Measurements from ENCODE around the gene PRDM8.

PRDM8 gene

DNA sequence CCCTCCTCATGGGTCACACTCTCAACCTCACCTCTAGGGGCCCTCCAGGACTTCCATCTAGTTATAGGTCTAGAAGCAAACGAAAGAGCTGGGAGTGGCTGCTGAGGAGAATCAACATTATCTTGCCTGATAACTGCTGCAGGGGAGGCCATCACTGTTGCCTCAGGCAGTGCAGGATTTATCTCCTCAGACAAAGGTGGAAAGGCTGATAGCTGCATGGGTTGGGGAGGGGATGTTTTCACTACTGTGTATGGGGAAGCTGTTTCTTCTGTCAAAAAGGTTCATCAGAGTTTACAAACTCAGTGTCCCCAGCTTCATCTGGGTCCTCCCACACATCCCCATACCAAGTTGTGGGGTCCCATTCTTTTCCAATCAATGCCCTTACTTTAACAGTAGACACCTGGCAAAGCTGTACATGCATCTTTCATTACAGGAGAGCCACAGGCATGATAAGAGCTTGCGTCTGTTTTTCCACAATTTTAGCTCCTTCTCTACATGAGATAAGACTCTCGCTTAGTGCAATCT is 17.6 kb upstream of the PRDM8 start:
- H3K27me3 Mint-ChIP-seq (ENCODE audit: low read depth, poor library complexity): peaks cover 59% of the 10 kb centered on the region

DNA sequence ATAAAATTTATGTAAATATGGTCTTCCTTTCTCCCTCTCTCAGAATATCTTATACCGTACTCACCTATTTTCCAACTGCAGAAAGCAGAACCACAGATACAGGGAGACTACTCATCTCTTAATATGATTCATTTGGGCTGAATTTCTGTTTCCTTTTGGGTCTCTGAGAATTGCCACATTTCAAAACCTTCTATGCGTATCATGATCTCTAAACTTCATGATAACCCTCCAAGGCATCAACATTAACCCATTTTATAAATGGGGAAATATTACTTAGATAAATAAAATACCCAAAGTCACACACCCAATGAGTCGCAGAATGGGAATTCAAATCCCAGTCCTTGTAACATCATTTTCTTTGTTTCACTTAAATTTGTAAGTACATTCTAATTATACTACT is 16.6 kb upstream of the PRDM8 start:
- Mint-ChIP-seq H3K27me3 (ENCODE audit: low read depth, poor library complexity) (peaks cover 61% of the 10 kb centered on the region), H3K9me3 (peaks cover 18% of the 10 kb centered on the region), H3K36me3 (ENCODE audit: low read depth) (no peaks in the 10 kb centered on the region), H3K27ac (no peak overlapping the region), H3K4me1 (peaks cover 16% of the 10 kb centered on the region), H3K4me3 (no peak overlapping the region)
- no peak for DNase-seq
- TF ChIP-seq, protein P1, sequence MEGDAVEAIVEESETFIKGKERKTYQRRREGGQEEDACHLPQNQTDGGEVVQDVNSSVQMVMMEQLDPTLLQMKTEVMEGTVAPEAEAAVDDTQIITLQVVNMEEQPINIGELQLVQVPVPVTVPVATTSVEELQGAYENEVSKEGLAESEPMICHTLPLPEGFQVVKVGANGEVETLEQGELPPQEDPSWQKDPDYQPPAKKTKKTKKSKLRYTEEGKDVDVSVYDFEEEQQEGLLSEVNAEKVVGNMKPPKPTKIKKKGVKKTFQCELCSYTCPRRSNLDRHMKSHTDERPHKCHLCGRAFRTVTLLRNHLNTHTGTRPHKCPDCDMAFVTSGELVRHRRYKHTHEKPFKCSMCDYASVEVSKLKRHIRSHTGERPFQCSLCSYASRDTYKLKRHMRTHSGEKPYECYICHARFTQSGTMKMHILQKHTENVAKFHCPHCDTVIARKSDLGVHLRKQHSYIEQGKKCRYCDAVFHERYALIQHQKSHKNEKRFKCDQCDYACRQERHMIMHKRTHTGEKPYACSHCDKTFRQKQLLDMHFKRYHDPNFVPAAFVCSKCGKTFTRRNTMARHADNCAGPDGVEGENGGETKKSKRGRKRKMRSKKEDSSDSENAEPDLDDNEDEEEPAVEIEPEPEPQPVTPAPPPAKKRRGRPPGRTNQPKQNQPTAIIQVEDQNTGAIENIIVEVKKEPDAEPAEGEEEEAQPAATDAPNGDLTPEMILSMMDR (IDR thresholded peaks at IDR 0.05): no peak

More for the DNA sequence above, 17.6 kb upstream of the PRDM8 start:
- TF ChIP-seq, protein P1 (IDR thresholded peaks at IDR 0.05): no peak
- Mint-ChIP-seq H3K27ac (no peak overlapping the region), H3K4me1 (peaks cover 6% of the 10 kb centered on the region), H3K9me3 (peaks cover 18% of the 10 kb centered on the region), H3K4me3 (no peak overlapping the region), H3K36me3 (ENCODE audit: low read depth) (no peaks in the 10 kb centered on the region)
- no peak for DNase-seq

DNA sequence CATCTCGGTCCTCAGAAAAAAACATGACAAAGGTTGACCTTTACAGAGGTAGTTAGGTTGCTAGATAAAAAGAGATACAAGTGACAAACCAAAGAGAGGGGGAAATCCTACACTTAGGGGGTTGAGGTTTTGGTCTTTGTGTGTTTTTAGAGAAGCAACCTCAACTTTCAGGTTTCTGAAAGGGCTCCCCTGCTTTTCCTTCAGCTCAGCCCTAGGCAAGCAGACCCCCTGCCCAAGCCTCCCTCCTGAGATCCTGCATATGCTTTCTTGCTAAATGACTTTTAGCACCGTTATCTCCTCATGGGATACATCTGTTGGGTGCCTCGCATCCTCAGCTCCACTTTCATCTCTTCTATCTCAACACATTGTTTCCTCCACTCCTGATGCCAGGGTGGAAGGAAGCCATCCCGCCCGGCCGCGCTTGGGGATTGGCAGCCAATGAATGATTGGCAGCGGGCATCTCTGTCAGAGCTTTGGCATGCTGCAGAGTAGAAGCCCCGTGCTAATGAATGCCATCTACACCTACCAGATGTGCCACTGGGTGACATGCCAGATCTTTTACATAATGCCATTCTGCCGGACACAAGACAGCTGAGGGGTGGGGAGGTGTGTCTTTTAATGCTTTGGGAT is 15.0 kb upstream of the PRDM8 start:
- peaks cover 27% of the 10 kb centered on the region for H3K4me1 Mint-ChIP-seq
- peaks cover 18% of the 10 kb centered on the region for H3K9me3 Mint-ChIP-seq
- TF ChIP-seq, protein P1 (IDR thresholded peaks at IDR 0.05): no peak
- H3K4me3 Mint-ChIP-seq: no peak overlapping the region
- H3K36me3 Mint-ChIP-seq (ENCODE audit: low read depth): no peaks in the 10 kb centered on the region
- no peak overlapping the region for H3K27ac Mint-ChIP-seq
- no peak for DNase-seq
- H3K27me3 Mint-ChIP-seq (ENCODE audit: low read depth, poor library complexity): peaks cover 75% of the 10 kb centered on the region

DNA sequence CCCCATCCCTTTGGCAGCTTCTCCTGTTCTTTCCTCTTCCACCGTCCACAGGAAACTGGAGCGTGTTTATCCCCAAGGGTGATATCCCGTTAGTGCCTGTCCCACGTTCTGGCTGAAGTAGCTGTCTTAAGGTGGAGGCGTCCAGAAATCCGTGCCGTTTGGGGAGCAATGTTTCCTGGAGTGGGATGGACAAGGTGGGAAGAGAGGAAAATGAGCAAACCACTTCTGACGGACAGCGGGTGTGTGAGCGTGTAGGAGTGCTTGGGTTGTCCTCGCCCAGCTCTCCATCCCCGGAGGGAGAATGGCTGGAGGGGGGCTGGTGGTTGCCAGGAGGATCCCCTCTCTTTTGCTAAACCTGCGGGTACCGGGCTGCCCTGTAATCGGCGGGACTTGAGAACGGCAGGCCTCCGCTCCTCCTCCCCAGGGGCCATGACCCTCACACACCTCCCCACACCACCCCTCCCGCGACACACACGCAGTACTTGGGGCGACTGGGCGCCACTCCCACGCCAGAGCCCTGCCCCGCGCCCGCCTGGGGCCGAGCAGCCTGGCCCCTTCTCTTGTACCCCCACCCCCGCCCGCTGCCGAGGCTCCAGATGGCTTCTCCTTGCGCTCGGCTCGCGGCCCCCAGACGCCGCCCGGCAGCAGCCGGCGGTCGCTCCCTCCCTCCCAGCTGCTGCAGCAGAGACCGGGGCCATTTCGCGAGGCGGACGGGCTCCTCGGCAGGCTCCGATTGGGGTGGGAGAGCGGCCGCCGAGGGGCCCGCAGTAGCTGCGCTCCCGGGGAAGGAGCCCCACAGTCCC is 13.9 kb upstream of the PRDM8 start:
- Mint-ChIP-seq H3K9me3 (peaks cover 18% of the 10 kb centered on the region), H3K27ac (no peak overlapping the region), H3K27me3 (ENCODE audit: low read depth, poor library complexity) (peaks cover 86% of the 10 kb centered on the region), H3K4me1 (peaks cover 27% of the 10 kb centered on the region), H3K4me3 (peak overlapping the region; percentile 81), H3K36me3 (ENCODE audit: low read depth) (no peaks in the 10 kb centered on the region)
- TF ChIP-seq, protein P1 (IDR thresholded peaks at IDR 0.05): no peak
- no peak for DNase-seq

DNA sequence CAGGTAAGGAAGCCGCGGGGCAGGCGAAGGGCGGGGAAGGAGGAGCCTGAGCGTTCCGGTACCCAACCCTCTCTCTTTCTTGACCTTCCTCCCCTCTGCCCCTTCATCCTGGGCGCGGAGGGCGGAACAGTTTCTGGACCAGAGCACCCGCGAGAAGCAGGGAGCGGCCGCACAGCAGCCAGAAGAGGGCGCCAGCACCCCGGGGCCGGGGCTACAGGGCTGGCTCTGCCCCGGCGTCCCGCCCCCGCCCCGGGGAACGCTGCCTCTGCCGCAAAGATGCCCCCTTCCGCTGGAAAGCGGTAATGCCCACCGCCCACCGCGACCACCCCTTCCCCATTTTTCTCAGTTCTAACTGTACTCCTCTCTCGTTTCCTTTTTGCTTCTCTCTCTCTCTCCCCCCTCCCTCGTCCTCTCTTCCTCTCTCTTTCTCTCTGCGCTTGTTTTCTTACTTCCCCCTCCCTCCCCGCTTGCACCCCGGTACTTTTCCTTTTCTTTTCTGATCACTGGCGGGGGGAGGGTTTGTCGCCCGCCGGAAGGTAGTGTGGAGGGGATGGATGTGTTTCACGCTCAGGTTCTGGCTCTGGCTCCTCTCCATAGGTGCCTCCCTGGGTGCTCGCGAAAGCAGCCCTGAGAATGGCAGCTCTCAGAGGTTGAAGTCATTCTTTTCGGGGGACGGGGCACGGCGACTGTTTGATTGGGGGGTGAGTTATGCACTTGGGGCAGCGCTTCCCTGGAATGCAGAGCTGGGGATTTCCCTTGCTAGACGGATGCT is 13.1 kb upstream of the PRDM8 start:
- H3K36me3 Mint-ChIP-seq (ENCODE audit: low read depth): no peaks in the 10 kb centered on the region
- DNase-seq: peak; percentile 93
- H3K9me3 Mint-ChIP-seq: peaks cover 13% of the 10 kb centered on the region
- H3K27ac Mint-ChIP-seq: no peak overlapping the region
- TF ChIP-seq, protein P1 (IDR thresholded peaks at IDR 0.05): peak; percentile 92
- peaks cover 93% of the 10 kb centered on the region for H3K27me3 Mint-ChIP-seq (ENCODE audit: low read depth, poor library complexity)
- H3K4me3 Mint-ChIP-seq: peak overlapping the region; percentile 81
- H3K4me1 Mint-ChIP-seq: peaks cover 31% of the 10 kb centered on the region

All from nephron progenitor cell (in vitro differentiated cells).